ENCODE measurements around the gene MELTF.
A peak's percentile ranks its signal among the peaks of the same experiment; 100 is the strongest.

MELTF gene

GRCh38 chr3:197022405-197023231, 7.0 kb downstream of the MELTF start:
- Mint-ChIP-seq H3K4me3 (peak overlapping the region; percentile 51), H3K9me3 (no peaks in the 10 kb centered on the region), H3K27ac (no peak overlapping the region)

GRCh38 chr3:197021729-197022404, 7.8 kb downstream of the MELTF start:
- no peak overlapping the region for H3K27ac Mint-ChIP-seq
- H3K4me1 Mint-ChIP-seq (ENCODE audit: low read depth) = peaks cover 14% of the 10 kb centered on the region
- no peaks in the 10 kb centered on the region for H3K36me3 Mint-ChIP-seq (ENCODE audit: low read depth)
- H3K4me3 Mint-ChIP-seq = no peak overlapping the region
- no peaks in the 10 kb centered on the region for H3K9me3 Mint-ChIP-seq
- no peaks in the 10 kb centered on the region for H3K27me3 Mint-ChIP-seq

More at GRCh38 chr3:197022405-197023231, 7.0 kb downstream of the MELTF start:
- Mint-ChIP-seq H3K27me3 (no peaks in the 10 kb centered on the region), H3K36me3 (ENCODE audit: low read depth) (no peaks in the 10 kb centered on the region), H3K4me1 (ENCODE audit: low read depth) (peaks cover 14% of the 10 kb centered on the region)

GRCh38 chr3:197021231-197021630, 8.4 kb downstream of the MELTF start:
- H3K4me1 Mint-ChIP-seq (ENCODE audit: low read depth) = peaks cover 14% of the 10 kb centered on the region
- H3K27me3 Mint-ChIP-seq = no peaks in the 10 kb centered on the region
- H3K4me3 Mint-ChIP-seq = no peak overlapping the region
- no peak overlapping the region for H3K27ac Mint-ChIP-seq
- no peaks in the 10 kb centered on the region for H3K9me3 Mint-ChIP-seq
- no peaks in the 10 kb centered on the region for H3K36me3 Mint-ChIP-seq (ENCODE audit: low read depth)

- H3K4me1 Mint-ChIP-seq (ENCODE audit: low read depth) = peaks cover 14% of the 10 kb centered on the region
- no peak overlapping the region for H3K4me3 Mint-ChIP-seq
- no peaks in the 10 kb centered on the region for H3K9me3 Mint-ChIP-seq
- H3K27me3 Mint-ChIP-seq = no peaks in the 10 kb centered on the region
- no peaks in the 10 kb centered on the region for H3K36me3 Mint-ChIP-seq (ENCODE audit: low read depth)
- no peak overlapping the region for H3K27ac Mint-ChIP-seq
Measured at GRCh38 chr3:197019535-197019934, 10.1 kb downstream of the MELTF start.

- Mint-ChIP-seq H3K4me1 (ENCODE audit: low read depth) (peaks cover 14% of the 10 kb centered on the region), H3K4me3 (no peak overlapping the region), H3K27ac (no peak overlapping the region), H3K9me3 (no peaks in the 10 kb centered on the region), H3K27me3 (no peaks in the 10 kb centered on the region), H3K36me3 (ENCODE audit: low read depth) (no peaks in the 10 kb centered on the region)
Measured at GRCh38 chr3:197019021-197019420, 10.6 kb downstream of the MELTF start.

GRCh38 chr3:197017003-197017402, 12.6 kb downstream of the MELTF start:
- no peaks in the 10 kb centered on the region for H3K4me1 Mint-ChIP-seq (ENCODE audit: low read depth)
- H3K36me3 Mint-ChIP-seq (ENCODE audit: low read depth) = no peaks in the 10 kb centered on the region
- H3K27me3 Mint-ChIP-seq = no peaks in the 10 kb centered on the region
- H3K27ac Mint-ChIP-seq = no peak overlapping the region
- no peaks in the 10 kb centered on the region for H3K9me3 Mint-ChIP-seq
- H3K4me3 Mint-ChIP-seq = no peak overlapping the region

- H3K9me3 Mint-ChIP-seq = no peaks in the 10 kb centered on the region
- no peaks in the 10 kb centered on the region for H3K4me1 Mint-ChIP-seq (ENCODE audit: low read depth)
Measured at GRCh38 chr3:197015790-197016736, 13.6 kb downstream of the MELTF start.

GRCh38 chr3:197014942-197015575, 14.6 kb downstream of the MELTF start:
- no peaks in the 10 kb centered on the region for H3K27me3 Mint-ChIP-seq
- H3K36me3 Mint-ChIP-seq (ENCODE audit: low read depth) = no peaks in the 10 kb centered on the region
- H3K4me1 Mint-ChIP-seq (ENCODE audit: low read depth) = no peaks in the 10 kb centered on the region
- H3K9me3 Mint-ChIP-seq = no peaks in the 10 kb centered on the region
- no peak overlapping the region for H3K4me3 Mint-ChIP-seq
- no peak overlapping the region for H3K27ac Mint-ChIP-seq

More at GRCh38 chr3:197015790-197016736, 13.6 kb downstream of the MELTF start:
- H3K27ac Mint-ChIP-seq = no peak overlapping the region
- no peaks in the 10 kb centered on the region for H3K27me3 Mint-ChIP-seq
- H3K36me3 Mint-ChIP-seq (ENCODE audit: low read depth) = no peaks in the 10 kb centered on the region
- no peak overlapping the region for H3K4me3 Mint-ChIP-seq

GRCh38 chr3:197014024-197014423, 15.6 kb downstream of the MELTF start:
- no peaks in the 10 kb centered on the region for H3K4me1 Mint-ChIP-seq (ENCODE audit: low read depth)
- no peak overlapping the region for H3K27ac Mint-ChIP-seq
- no peak overlapping the region for H3K4me3 Mint-ChIP-seq
- H3K36me3 Mint-ChIP-seq (ENCODE audit: low read depth) = no peaks in the 10 kb centered on the region
- no peaks in the 10 kb centered on the region for H3K9me3 Mint-ChIP-seq
- no peaks in the 10 kb centered on the region for H3K27me3 Mint-ChIP-seq

GRCh38 chr3:197012540-197012883, 17.1 kb downstream of the MELTF start:
- H3K27ac Mint-ChIP-seq = no peak overlapping the region
- H3K4me1 Mint-ChIP-seq (ENCODE audit: low read depth) = no peaks in the 10 kb centered on the region
- H3K27me3 Mint-ChIP-seq = no peaks in the 10 kb centered on the region
- H3K4me3 Mint-ChIP-seq = no peak overlapping the region
- H3K9me3 Mint-ChIP-seq = no peaks in the 10 kb centered on the region
- H3K36me3 Mint-ChIP-seq (ENCODE audit: low read depth) = no peaks in the 10 kb centered on the region

GRCh38 chr3:197011780-197012539, 17.7 kb downstream of the MELTF start:
- H3K4me3 Mint-ChIP-seq = no peak overlapping the region
- no peak overlapping the region for H3K27ac Mint-ChIP-seq
- no peaks in the 10 kb centered on the region for H3K9me3 Mint-ChIP-seq
- no peaks in the 10 kb centered on the region for H3K27me3 Mint-ChIP-seq
- no peaks in the 10 kb centered on the region for H3K36me3 Mint-ChIP-seq (ENCODE audit: low read depth)
- H3K4me1 Mint-ChIP-seq (ENCODE audit: low read depth) = no peaks in the 10 kb centered on the region

- no peak overlapping the region for H3K4me3 Mint-ChIP-seq
- no peaks in the 10 kb centered on the region for H3K9me3 Mint-ChIP-seq
- H3K36me3 Mint-ChIP-seq (ENCODE audit: low read depth) = no peaks in the 10 kb centered on the region
- no peaks in the 10 kb centered on the region for H3K4me1 Mint-ChIP-seq (ENCODE audit: low read depth)
- H3K27me3 Mint-ChIP-seq = no peaks in the 10 kb centered on the region
- no peak overlapping the region for H3K27ac Mint-ChIP-seq
Measured at GRCh38 chr3:197010556-197011351, 18.9 kb downstream of the MELTF start.

GRCh38 chr3:197009532-197010019, 20.0 kb downstream of the MELTF start:
- H3K4me3 Mint-ChIP-seq = no peak overlapping the region
- peaks cover under 1% of the 10 kb centered on the region for H3K4me1 Mint-ChIP-seq (ENCODE audit: low read depth)
- no peak overlapping the region for H3K27ac Mint-ChIP-seq
- peaks cover 4% of the 10 kb centered on the region for H3K27me3 Mint-ChIP-seq
- H3K9me3 Mint-ChIP-seq = no peaks in the 10 kb centered on the region
- no peaks in the 10 kb centered on the region for H3K36me3 Mint-ChIP-seq (ENCODE audit: low read depth)
